ENCODE data around the gene TMEM63B.

TMEM63B gene

GRCh38 chr6:44102527-44102926 is 24.8 kb upstream of the TMEM63B start:
- TF ChIP-seq ZNF70 (CRISPR knock-in tag; IDR thresholded peaks at IDR 0.05) = no peak
- TF ChIP-seq GLIS3 (CRISPR knock-in tag; IDR thresholded peaks at IDR 0.05) = no peak
- no peak for TF ChIP-seq TCF4 (CRISPR knock-in tag; IDR thresholded peaks at IDR 0.05; ENCODE audit: borderline replicate concordance)
- TF ChIP-seq ISL1 (CRISPR knock-in tag; IDR thresholded peaks at IDR 0.05) = no peak
- TF ChIP-seq ZFP3 (CRISPR knock-in tag; IDR thresholded peaks at IDR 0.05) = no peak
- no peak for TF ChIP-seq CREB5 (CRISPR knock-in tag; IDR thresholded peaks at IDR 0.05; ENCODE audit: low read depth)
- no peak for TF ChIP-seq CSRNP3 (CRISPR knock-in tag; IDR thresholded peaks at IDR 0.05)
- no peak for TF ChIP-seq SNAI2 (CRISPR knock-in tag; IDR thresholded peaks at IDR 0.05)
- TF ChIP-seq ZFP30 (CRISPR knock-in tag; IDR thresholded peaks at IDR 0.05) = no peak
- TF ChIP-seq ESRRG (CRISPR knock-in tag; IDR thresholded peaks at IDR 0.05) = no peak
- no peak for TF ChIP-seq CSDC2 (CRISPR knock-in tag; IDR thresholded peaks at IDR 0.05)
- TF ChIP-seq TOX (CRISPR knock-in tag; IDR thresholded peaks at IDR 0.05; ENCODE audit: borderline replicate concordance) = no peak
- no peak for TF ChIP-seq BACH2 (CRISPR knock-in tag; IDR thresholded peaks at IDR 0.05; ENCODE audit: borderline replicate concordance)
- TF ChIP-seq TSHZ2 (CRISPR knock-in tag; IDR thresholded peaks at IDR 0.05) = no peak
- no peak for TF ChIP-seq POU6F1 (CRISPR knock-in tag; IDR thresholded peaks at IDR 0.05; ENCODE audit: borderline replicate concordance, low read depth)
- no peak for TF ChIP-seq ZC3H10 (CRISPR knock-in tag; IDR thresholded peaks at IDR 0.05)
- no peak for TF ChIP-seq ZNF8 (CRISPR knock-in tag; IDR thresholded peaks at IDR 0.05)
- TF ChIP-seq PPARA (CRISPR knock-in tag; IDR thresholded peaks at IDR 0.05; ENCODE audit: borderline replicate concordance) = no peak
- ATAC-seq = no peak

- TF ChIP-seq TCF4 (CRISPR knock-in tag; IDR thresholded peaks at IDR 0.05; ENCODE audit: borderline replicate concordance) = no peak
- no peak for TF ChIP-seq CSDC2 (CRISPR knock-in tag; IDR thresholded peaks at IDR 0.05)
- no peak for TF ChIP-seq ZNF70 (CRISPR knock-in tag; IDR thresholded peaks at IDR 0.05)
- TF ChIP-seq ESRRG (CRISPR knock-in tag; IDR thresholded peaks at IDR 0.05) = no peak
- no peak for TF ChIP-seq TSHZ2 (CRISPR knock-in tag; IDR thresholded peaks at IDR 0.05)
- TF ChIP-seq GLIS3 (CRISPR knock-in tag; IDR thresholded peaks at IDR 0.05) = no peak
- TF ChIP-seq ZNF8 (CRISPR knock-in tag; IDR thresholded peaks at IDR 0.05) = no peak
- TF ChIP-seq ISL1 (CRISPR knock-in tag; IDR thresholded peaks at IDR 0.05) = no peak
- no peak for TF ChIP-seq ZFP3 (CRISPR knock-in tag; IDR thresholded peaks at IDR 0.05)
- no peak for ATAC-seq
These were observed 22.8 kb upstream of the TMEM63B start for GRCh38 chr6:44104481-44105021.

- ATAC-seq = no peak
- no peak for TF ChIP-seq ESRRG (CRISPR knock-in tag; IDR thresholded peaks at IDR 0.05)
- no peak for TF ChIP-seq POU6F1 (CRISPR knock-in tag; IDR thresholded peaks at IDR 0.05; ENCODE audit: borderline replicate concordance, low read depth)
- no peak for TF ChIP-seq BACH2 (CRISPR knock-in tag; IDR thresholded peaks at IDR 0.05; ENCODE audit: borderline replicate concordance)
- no peak for TF ChIP-seq ZNF8 (CRISPR knock-in tag; IDR thresholded peaks at IDR 0.05)
- TF ChIP-seq SNAI2 (CRISPR knock-in tag; IDR thresholded peaks at IDR 0.05) = no peak
- TF ChIP-seq CSDC2 (CRISPR knock-in tag; IDR thresholded peaks at IDR 0.05) = no peak
- no peak for TF ChIP-seq CSRNP3 (CRISPR knock-in tag; IDR thresholded peaks at IDR 0.05)
- TF ChIP-seq GLIS3 (CRISPR knock-in tag; IDR thresholded peaks at IDR 0.05) = no peak
- no peak for TF ChIP-seq TCF4 (CRISPR knock-in tag; IDR thresholded peaks at IDR 0.05; ENCODE audit: borderline replicate concordance)
- no peak for TF ChIP-seq CREB5 (CRISPR knock-in tag; IDR thresholded peaks at IDR 0.05; ENCODE audit: low read depth)
- no peak for TF ChIP-seq TOX (CRISPR knock-in tag; IDR thresholded peaks at IDR 0.05; ENCODE audit: borderline replicate concordance)
- TF ChIP-seq ZFP30 (CRISPR knock-in tag; IDR thresholded peaks at IDR 0.05) = no peak
- TF ChIP-seq ZC3H10 (CRISPR knock-in tag; IDR thresholded peaks at IDR 0.05) = no peak
- TF ChIP-seq ZNF565 (CRISPR knock-in tag; conservative IDR thresholded peaks at IDR 0.05; ENCODE audit: low read depth) = no peak
These were observed 22.2 kb upstream of the TMEM63B start for GRCh38 chr6:44105146-44105545.

All from SK-N-SH treated with all-trans-retinoic acid at 6 μM for 48 hours (cell line).